ENCODE measurements around the gene THOP1.
"Not testable (repeated sequence)": the region's sequence is repeated elsewhere in the genome, so short reads cannot be mapped to it uniquely, and the experiment has no call there.

THOP1 gene

GRCh38 chr19:2817237-2817829, 32.0 kb downstream of the THOP1 start:
- not testable (repeated sequence) for H3K4me1 ChIP-seq (ENCODE audit: control insufficient read depth in 1 of 2, insufficient read depth in 2 of 2, low read length in 2 of 2); H3K27me3 ChIP-seq (ENCODE audit: control insufficient read depth in 1 of 2, insufficient read depth in 2 of 2, low read length in 2 of 2); H3K9ac ChIP-seq (ENCODE audit: low read depth in 1 of 2, low read length in 2 of 2); H3K4me3 ChIP-seq (ENCODE audit: low read depth in 1 of 2, low read length in 2 of 2); H3K9me3 ChIP-seq (ENCODE audit: control insufficient read depth in 1 of 2, low read length in 2 of 2); H3K27ac ChIP-seq (ENCODE audit: low read depth, low read length)
- peaks cover 0 to 11% of the 10 kb centered on the region in 2 donors for H3K36me3 ChIP-seq (ENCODE audit: control insufficient read depth in 1 of 2, insufficient read depth in 2 of 2, low read length in 2 of 2)

- Histone ChIP-seq H3K9ac (ENCODE audit: low read depth in 1 of 2, low read length in 2 of 2) (peak within 1 kb of the TSS; percentile 62 to 79), H3K27ac (ENCODE audit: low read depth, low read length) (peak within 1 kb of the TSS; percentile 6)
Observed at GRCh38 chr19:2819540-2820111, 34.3 kb downstream of the THOP1 start, which contains the start of gene ZNF554. Gene ZNF554, plus strand, starts transcription at chr19:2819868. Its CDS starts 204 bp downstream, at chr19:2820072.

GRCh38 chr19:2820112-2820702, 34.9 kb downstream of the THOP1 start:
- no peaks in the 10 kb centered on the region for H3K9me3 ChIP-seq (ENCODE audit: control insufficient read depth in 1 of 2, low read length in 2 of 2)
- H3K36me3 ChIP-seq (ENCODE audit: control insufficient read depth in 1 of 2, insufficient read depth in 2 of 2, low read length in 2 of 2): peaks cover 0 to 6% of the 10 kb centered on the region in 2 donors
- H3K27me3 ChIP-seq (ENCODE audit: control insufficient read depth in 1 of 2, insufficient read depth in 2 of 2, low read length in 2 of 2): no peaks in the 10 kb centered on the region
- H3K27ac ChIP-seq (ENCODE audit: low read depth, low read length): no peak overlapping the region
- peak overlapping the region; percentile 86 to 90 for H3K4me3 ChIP-seq (ENCODE audit: low read depth in 1 of 2, low read length in 2 of 2)
- H3K9ac ChIP-seq (ENCODE audit: low read depth in 1 of 2, low read length in 2 of 2): peak overlapping the region; percentile 62 to 79
- peaks cover 5 to 6% of the 10 kb centered on the region in 2 donors for H3K4me1 ChIP-seq (ENCODE audit: control insufficient read depth in 1 of 2, insufficient read depth in 2 of 2, low read length in 2 of 2)

More at GRCh38 chr19:2819540-2820111, 34.3 kb downstream of the THOP1 start, which contains the start of gene ZNF554:
- Histone ChIP-seq H3K36me3 (ENCODE audit: control insufficient read depth in 1 of 2, insufficient read depth in 2 of 2, low read length in 2 of 2) (peaks cover 0 to 8% of the 10 kb centered on the region in 2 donors), H3K9me3 (ENCODE audit: control insufficient read depth in 1 of 2, low read length in 2 of 2) (no peaks in the 10 kb centered on the region), H3K4me1 (ENCODE audit: control insufficient read depth in 1 of 2, insufficient read depth in 2 of 2, low read length in 2 of 2) (peaks cover 5 to 6% of the 10 kb centered on the region in 2 donors), H3K27me3 (ENCODE audit: control insufficient read depth in 1 of 2, insufficient read depth in 2 of 2, low read length in 2 of 2) (no peaks in the 10 kb centered on the region), H3K4me3 (ENCODE audit: low read depth in 1 of 2, low read length in 2 of 2) (peak within 1 kb of the TSS; percentile 86 to 90)

GRCh38 chr19:2822846-2823245, 37.5 kb downstream of the THOP1 start:
- Histone ChIP-seq H3K4me1 (ENCODE audit: control insufficient read depth in 1 of 2, insufficient read depth in 2 of 2, low read length in 2 of 2) (peaks cover 5 to 6% of the 10 kb centered on the region in 2 donors), H3K4me3 (ENCODE audit: low read depth in 1 of 2, low read length in 2 of 2) (no peak overlapping the region), H3K27ac (ENCODE audit: low read depth, low read length) (no peak overlapping the region), H3K36me3 (ENCODE audit: control insufficient read depth in 1 of 2, insufficient read depth in 2 of 2, low read length in 2 of 2) (peaks cover 8 to 17% of the 10 kb centered on the region in 2 donors), H3K27me3 (ENCODE audit: control insufficient read depth in 1 of 2, insufficient read depth in 2 of 2, low read length in 2 of 2) (no peaks in the 10 kb centered on the region), H3K9ac (ENCODE audit: low read depth in 1 of 2, low read length in 2 of 2) (no peak overlapping the region), H3K9me3 (ENCODE audit: control insufficient read depth in 1 of 2, low read length in 2 of 2) (no peaks in the 10 kb centered on the region)

- H3K27ac ChIP-seq (ENCODE audit: low read depth, low read length): no peak overlapping the region
- H3K36me3 ChIP-seq (ENCODE audit: control insufficient read depth in 1 of 2, insufficient read depth in 2 of 2, low read length in 2 of 2): peaks cover 8 to 23% of the 10 kb centered on the region in 2 donors
- no peak overlapping the region for H3K9ac ChIP-seq (ENCODE audit: low read depth in 1 of 2, low read length in 2 of 2)
- H3K27me3 ChIP-seq (ENCODE audit: control insufficient read depth in 1 of 2, insufficient read depth in 2 of 2, low read length in 2 of 2): no peaks in the 10 kb centered on the region
- peaks cover 0 to 2% of the 10 kb centered on the region in 2 donors for H3K9me3 ChIP-seq (ENCODE audit: control insufficient read depth in 1 of 2, low read length in 2 of 2)
- H3K4me1 ChIP-seq (ENCODE audit: control insufficient read depth in 1 of 2, insufficient read depth in 2 of 2, low read length in 2 of 2): peaks cover 5 to 6% of the 10 kb centered on the region in 2 donors
- no peak overlapping the region for H3K4me3 ChIP-seq (ENCODE audit: low read depth in 1 of 2, low read length in 2 of 2)
Observed at GRCh38 chr19:2823646-2824045, 38.3 kb downstream of the THOP1 start.

GRCh38 chr19:2824129-2824528, 38.8 kb downstream of the THOP1 start:
- Histone ChIP-seq H3K27ac (ENCODE audit: low read depth, low read length) (no peak overlapping the region), H3K4me1 (ENCODE audit: control insufficient read depth in 1 of 2, insufficient read depth in 2 of 2, low read length in 2 of 2) (peaks cover 5 to 6% of the 10 kb centered on the region in 2 donors), H3K9me3 (ENCODE audit: control insufficient read depth in 1 of 2, low read length in 2 of 2) (peaks cover 0 to 2% of the 10 kb centered on the region in 2 donors), H3K27me3 (ENCODE audit: control insufficient read depth in 1 of 2, insufficient read depth in 2 of 2, low read length in 2 of 2) (no peaks in the 10 kb centered on the region), H3K36me3 (ENCODE audit: control insufficient read depth in 1 of 2, insufficient read depth in 2 of 2, low read length in 2 of 2) (peaks cover 8 to 23% of the 10 kb centered on the region in 2 donors), H3K9ac (ENCODE audit: low read depth in 1 of 2, low read length in 2 of 2) (no peak overlapping the region), H3K4me3 (ENCODE audit: low read depth in 1 of 2, low read length in 2 of 2) (no peak overlapping the region)

- Histone ChIP-seq H3K27ac (ENCODE audit: low read depth, low read length) (no peak overlapping the region), H3K4me1 (ENCODE audit: control insufficient read depth in 1 of 2, insufficient read depth in 2 of 2, low read length in 2 of 2) (no peaks in the 10 kb centered on the region), H3K36me3 (ENCODE audit: control insufficient read depth in 1 of 2, insufficient read depth in 2 of 2, low read length in 2 of 2) (peaks cover 8 to 23% of the 10 kb centered on the region in 2 donors), H3K9me3 (ENCODE audit: control insufficient read depth in 1 of 2, low read length in 2 of 2) (peaks cover 6 to 16% of the 10 kb centered on the region in 2 donors), H3K4me3 (ENCODE audit: low read depth in 1 of 2, low read length in 2 of 2) (no peak overlapping the region), H3K9ac (ENCODE audit: low read depth in 1 of 2, low read length in 2 of 2) (no peak overlapping the region), H3K27me3 (ENCODE audit: control insufficient read depth in 1 of 2, insufficient read depth in 2 of 2, low read length in 2 of 2) (no peaks in the 10 kb centered on the region)
Observed at GRCh38 chr19:2827022-2827421, 41.7 kb downstream of the THOP1 start.

- Histone ChIP-seq H3K9ac (ENCODE audit: low read depth in 1 of 2, low read length in 2 of 2) (no peak overlapping the region), H3K9me3 (ENCODE audit: control insufficient read depth in 1 of 2, low read length in 2 of 2) (peaks cover 15 to 25% of the 10 kb centered on the region in 2 donors), H3K4me1 (ENCODE audit: control insufficient read depth in 1 of 2, insufficient read depth in 2 of 2, low read length in 2 of 2) (no peaks in the 10 kb centered on the region), H3K36me3 (ENCODE audit: control insufficient read depth in 1 of 2, insufficient read depth in 2 of 2, low read length in 2 of 2) (peaks cover 17 to 31% of the 10 kb centered on the region in 2 donors), H3K27me3 (ENCODE audit: control insufficient read depth in 1 of 2, insufficient read depth in 2 of 2, low read length in 2 of 2) (no peaks in the 10 kb centered on the region), H3K4me3 (ENCODE audit: low read depth in 1 of 2, low read length in 2 of 2) (no peak overlapping the region), H3K27ac (ENCODE audit: low read depth, low read length) (no peak overlapping the region)
Observed at GRCh38 chr19:2827840-2828489, 42.7 kb downstream of the THOP1 start.

- H3K27me3 ChIP-seq (ENCODE audit: control insufficient read depth in 1 of 2, insufficient read depth in 2 of 2, low read length in 2 of 2): no peaks in the 10 kb centered on the region
- H3K4me3 ChIP-seq (ENCODE audit: low read depth in 1 of 2, low read length in 2 of 2): peak overlapping the region; percentile 11 to 45
- no peaks in the 10 kb centered on the region for H3K4me1 ChIP-seq (ENCODE audit: control insufficient read depth in 1 of 2, insufficient read depth in 2 of 2, low read length in 2 of 2)
- H3K36me3 ChIP-seq (ENCODE audit: control insufficient read depth in 1 of 2, insufficient read depth in 2 of 2, low read length in 2 of 2): peaks cover 26 to 34% of the 10 kb centered on the region in 2 donors
- peaks cover 54 to 57% of the 10 kb centered on the region in 2 donors for H3K9me3 ChIP-seq (ENCODE audit: control insufficient read depth in 1 of 2, low read length in 2 of 2)
- no peak overlapping the region for H3K27ac ChIP-seq (ENCODE audit: low read depth, low read length)
- H3K9ac ChIP-seq (ENCODE audit: low read depth in 1 of 2, low read length in 2 of 2): no peak overlapping the region
Observed at GRCh38 chr19:2834294-2834871, 49.1 kb downstream of the THOP1 start.
